Measurements from ENCODE around the gene CAMTA1.
A peak's percentile ranks its signal among the peaks of the same experiment; 100 is the strongest.

The CAMTA1 gene

GRCh38 chr1:6950001-6950765 is 164.9 kb downstream of the CAMTA1 start:
- Histone ChIP-seq H3K36me3 (no peaks in the 10 kb centered on the region), H3K4me1 (peaks cover 0 to 28% (median 18%) of the 10 kb centered on the region in 10 experiments; a peak in 16 of 20 replicates), H3K27ac (no peak overlapping the region), H3K4me3 (no peak overlapping the region), H3K4me2 (peak overlapping the region in 9 of 11 experiments; percentile 15 to 75 (median 62); a peak in 16 of 22 replicates), H3K9me3 (replicated peaks in 1 of 11) (no peaks in the 10 kb centered on the region), H3K9ac (no peak overlapping the region), H4K20me1 (no peaks in the 10 kb centered on the region), H3K27me3 (no peaks in the 10 kb centered on the region)
- TF ChIP-seq Cebpa-rat (IDR thresholded peaks at IDR 0.05): no peak

GRCh38 chr1:6951536-6951935 is 166.3 kb downstream of the CAMTA1 start:
- no peak for TF ChIP-seq Cebpa-rat (IDR thresholded peaks at IDR 0.05)

GRCh38 chr1:6953216-6953615 is 168.0 kb downstream of the CAMTA1 start:
- no peaks in the 10 kb centered on the region for H3K36me3 ChIP-seq
- H3K9me3 ChIP-seq (replicated peaks in 1 of 11): peaks cover 0 to 9% (median 0%) of the 10 kb centered on the region in 11 experiments; a peak in 4 of 22 replicates
- H3K4me2 ChIP-seq: no peak overlapping the region
- H4K20me1 ChIP-seq: no peaks in the 10 kb centered on the region
- peaks cover under 1 to 42% (median 27%) of the 10 kb centered on the region in 10 experiments; a peak in 18 of 20 replicates for H3K4me1 ChIP-seq
- H3K27ac ChIP-seq: no peak overlapping the region
- no peak overlapping the region for H3K9ac ChIP-seq
- H3K27me3 ChIP-seq: no peaks in the 10 kb centered on the region
- no peak for TF ChIP-seq Cebpa-rat (IDR thresholded peaks at IDR 0.05)
- H3K4me3 ChIP-seq: no peak overlapping the region

More at GRCh38 chr1:6951536-6951935, 166.3 kb downstream of the CAMTA1 start:
- no peak overlapping the region for H3K27ac ChIP-seq
- H3K4me2 ChIP-seq: peak overlapping the region in 2 of 11 experiments; percentile 64 to 75; a peak in 2 of 22 replicates
- peaks cover 0 to 28% (median 18%) of the 10 kb centered on the region in 10 experiments; a peak in 16 of 20 replicates for H3K4me1 ChIP-seq
- no peaks in the 10 kb centered on the region for H4K20me1 ChIP-seq
- no peak overlapping the region for H3K4me3 ChIP-seq
- no peaks in the 10 kb centered on the region for H3K36me3 ChIP-seq
- H3K27me3 ChIP-seq: no peaks in the 10 kb centered on the region
- H3K9me3 ChIP-seq (replicated peaks in 1 of 11): no peaks in the 10 kb centered on the region
- no peak overlapping the region for H3K9ac ChIP-seq

GRCh38 chr1:6953907-6954364 is 168.7 kb downstream of the CAMTA1 start:
- Histone ChIP-seq H3K9ac (no peak overlapping the region), H3K9me3 (replicated peaks in 1 of 11) (peaks cover 0 to 9% (median 0%) of the 10 kb centered on the region in 11 experiments; a peak in 4 of 22 replicates), H3K4me3 (no peak overlapping the region), H3K27me3 (no peaks in the 10 kb centered on the region), H3K36me3 (no peaks in the 10 kb centered on the region), H3K4me2 (peak overlapping the region in 1 of 11 experiments; percentile 5; a peak in 2 of 22 replicates), H4K20me1 (no peaks in the 10 kb centered on the region), H3K4me1 (peaks cover 7 to 50% (median 35%) of the 10 kb centered on the region in 10 experiments), H3K27ac (no peak overlapping the region)
- no peak for TF ChIP-seq Cebpa-rat (IDR thresholded peaks at IDR 0.05)

GRCh38 chr1:6954591-6954990 is 169.3 kb downstream of the CAMTA1 start:
- H3K4me1 ChIP-seq: peaks cover 14 to 56% (median 40%) of the 10 kb centered on the region in 10 experiments
- peak overlapping the region in 1 of 11 experiments; percentile 2; a peak in 2 of 22 replicates for H3K4me2 ChIP-seq

GRCh38 chr1:6955357-6956094 is 170.3 kb downstream of the CAMTA1 start:
- no peak overlapping the region for H3K4me3 ChIP-seq
- no peak overlapping the region for H3K27ac ChIP-seq
- H3K36me3 ChIP-seq: no peaks in the 10 kb centered on the region
- no peak overlapping the region for H3K9ac ChIP-seq
- no peaks in the 10 kb centered on the region for H3K27me3 ChIP-seq
- TF ChIP-seq Cebpa-rat (IDR thresholded peaks at IDR 0.05): no peak
- no peaks in the 10 kb centered on the region for H4K20me1 ChIP-seq
- peaks cover 14 to 58% (median 37%) of the 10 kb centered on the region in 10 experiments for H3K4me1 ChIP-seq
- no peak overlapping the region for H3K4me2 ChIP-seq
- peaks cover 0 to 9% (median 0%) of the 10 kb centered on the region in 11 experiments; a peak in 4 of 22 replicates for H3K9me3 ChIP-seq (replicated peaks in 1 of 11)

More at GRCh38 chr1:6954591-6954990, 169.3 kb downstream of the CAMTA1 start:
- H3K9ac ChIP-seq: no peak overlapping the region
- H3K4me3 ChIP-seq: no peak overlapping the region
- H3K27ac ChIP-seq: no peak overlapping the region
- H3K36me3 ChIP-seq: no peaks in the 10 kb centered on the region
- H4K20me1 ChIP-seq: no peaks in the 10 kb centered on the region
- H3K9me3 ChIP-seq (replicated peaks in 1 of 11): peaks cover 0 to 9% (median 0%) of the 10 kb centered on the region in 11 experiments; a peak in 4 of 22 replicates
- H3K27me3 ChIP-seq: no peaks in the 10 kb centered on the region
- no peak for TF ChIP-seq Cebpa-rat (IDR thresholded peaks at IDR 0.05)

GRCh38 chr1:6956488-6957159 is 171.4 kb downstream of the CAMTA1 start:
- Histone ChIP-seq H4K20me1 (no peaks in the 10 kb centered on the region), H3K36me3 (no peaks in the 10 kb centered on the region), H3K9me3 (replicated peaks in 1 of 11) (peaks cover 0 to 9% (median 0%) of the 10 kb centered on the region in 11 experiments; a peak in 4 of 22 replicates), H3K27me3 (no peaks in the 10 kb centered on the region), H3K4me1 (peaks cover 14 to 59% (median 30%) of the 10 kb centered on the region in 10 experiments), H3K27ac (no peak overlapping the region), H3K4me3 (no peak overlapping the region), H3K4me2 (peak overlapping the region in 2 of 11 experiments; percentile 13 to 35; a peak in 3 of 22 replicates), H3K9ac (no peak overlapping the region)
- no peak for TF ChIP-seq Cebpa-rat (IDR thresholded peaks at IDR 0.05)

- Histone ChIP-seq H3K4me3 (no peak overlapping the region), H4K20me1 (no peaks in the 10 kb centered on the region; a peak in 1 of 22 replicates), H3K9me3 (replicated peaks in 1 of 11) (peaks cover 0 to 9% (median 0%) of the 10 kb centered on the region in 11 experiments; a peak in 4 of 22 replicates), H3K4me1 (peaks cover 14 to 64% (median 35%) of the 10 kb centered on the region in 10 experiments), H3K36me3 (no peaks in the 10 kb centered on the region), H3K4me2 (peak overlapping the region in 4 of 11 experiments; percentile 13 to 84 (median 56); a peak in 5 of 22 replicates), H3K9ac (no peak overlapping the region), H3K27ac (peak overlapping the region in 2 of 11 experiments; percentile 34 to 56; a peak in 2 of 22 replicates), H3K27me3 (no peaks in the 10 kb centered on the region)
- no peak for TF ChIP-seq Cebpa-rat (IDR thresholded peaks at IDR 0.05)
Observed at GRCh38 chr1:6957341-6957740, 172.1 kb downstream of the CAMTA1 start.

Data from BLaER1 treated with 17β-estradiol and CSF1 and Interleukin-3, amounts not matched to agents 10 nM and 100 nM (cell line).